Effector CD4-positive, alpha-beta T cell (primary cell): ENCODE data around the gene LRPAP1.

ENCODE experiments used
- DNase-seq: peaks from one replicate; pipeline ENCODE4 v3.0.0-alpha.2; 2020

LRPAP1 gene

DNA sequence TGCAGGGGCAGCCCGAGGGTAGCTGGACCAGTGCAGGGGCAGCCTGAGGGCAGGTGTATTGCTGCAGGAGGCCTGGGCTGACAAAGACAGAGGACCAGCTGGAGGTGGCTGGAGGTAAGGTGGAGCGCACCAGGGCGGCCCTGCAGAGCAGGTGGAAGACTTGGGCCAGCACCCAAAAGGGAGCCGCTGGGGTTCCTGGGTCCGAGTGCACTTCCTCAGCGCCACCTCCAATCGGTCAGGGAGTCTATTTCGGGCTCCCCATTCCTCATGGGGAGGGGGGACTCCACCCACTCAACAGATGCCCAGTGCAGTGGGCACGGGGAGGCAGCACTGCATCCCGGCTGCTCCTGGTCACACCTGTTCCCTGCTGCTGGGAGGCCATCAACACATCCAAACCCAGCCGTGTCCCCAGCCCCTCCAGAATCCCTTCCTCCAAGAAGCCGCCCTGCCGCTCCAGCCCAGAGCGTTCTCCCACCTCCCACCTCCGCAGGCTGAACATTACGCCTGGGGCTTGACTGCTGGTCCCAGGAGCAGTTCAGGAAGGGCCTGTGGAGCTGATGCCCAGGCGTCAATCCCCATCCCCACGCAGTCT lies 1.5 kb downstream of the LRPAP1 start:
- no peak for DNase-seq

DNA sequence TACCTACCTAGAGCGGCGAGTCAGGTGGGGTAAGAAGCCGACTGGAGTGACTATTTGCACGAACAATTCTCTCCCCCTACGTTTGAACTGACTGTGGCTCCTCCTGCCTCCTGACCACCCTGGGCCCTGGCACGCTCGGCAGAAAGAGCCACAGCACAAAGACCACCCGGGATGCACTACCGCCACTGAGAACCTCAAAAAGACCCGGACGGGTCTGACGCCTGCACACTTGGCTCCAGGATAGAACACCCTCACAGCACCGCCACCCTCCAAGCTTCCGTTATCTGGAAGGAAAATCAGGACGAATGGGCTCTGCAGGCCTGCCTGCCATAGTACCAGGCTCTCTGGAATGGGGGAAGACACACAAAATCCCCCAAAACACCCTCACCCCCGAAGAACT lies 2.2 kb downstream of the LRPAP1 start:
- DNase-seq = no peak

GRCh38 chr4:3529363-3529762 lies 2.9 kb downstream of the LRPAP1 start:
- DNase-seq = no peak

DNA sequence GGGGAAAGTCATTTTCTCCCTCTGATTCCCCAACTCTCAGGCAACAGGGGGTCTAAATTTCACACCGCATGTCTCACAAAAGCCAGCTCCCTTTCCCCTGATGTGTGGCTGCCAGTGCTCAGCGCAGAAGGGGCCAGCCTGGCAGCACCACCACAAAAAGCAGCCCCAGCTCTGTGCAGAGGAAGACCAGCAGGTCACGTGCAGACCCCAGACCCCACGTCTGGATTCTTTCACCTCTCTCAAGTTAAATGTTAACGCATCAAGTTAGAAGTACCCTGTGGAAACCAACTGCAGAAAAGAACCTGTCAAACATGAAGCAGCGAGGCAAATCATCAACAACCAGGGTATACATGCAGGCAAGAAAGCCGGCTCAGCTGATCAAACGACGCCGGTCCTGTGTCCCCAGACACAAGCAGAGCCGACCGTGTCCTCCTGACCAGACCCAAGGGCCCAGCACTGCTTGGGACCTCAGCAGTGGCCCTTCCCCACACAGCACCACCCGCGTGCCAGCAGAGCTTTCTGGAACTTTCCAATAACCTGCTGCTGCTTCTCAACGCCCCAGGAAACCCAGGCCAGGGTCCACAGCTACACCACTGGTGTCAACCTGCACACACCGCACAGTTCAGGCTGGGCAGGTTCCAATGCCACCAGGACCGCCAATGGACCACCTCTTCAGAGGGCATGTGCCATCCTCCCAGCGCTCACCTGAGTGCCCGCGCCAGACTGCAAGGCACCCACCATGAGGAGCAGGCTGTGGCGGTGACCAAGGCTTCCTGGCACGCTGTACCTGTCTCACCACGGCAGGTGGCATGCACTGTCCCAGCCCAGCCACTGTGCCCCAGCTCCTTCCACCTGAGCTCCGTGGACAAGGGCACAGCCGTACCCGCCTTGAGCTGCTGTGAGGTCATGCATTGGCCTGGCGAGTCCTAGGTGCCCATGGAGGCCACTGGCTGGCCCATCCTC lies 4.0 kb downstream of the LRPAP1 start:
- no peak for DNase-seq

GRCh38 chr4:3527101-3527913 lies 4.9 kb downstream of the LRPAP1 start:
- DNase-seq = no peak

- DNase-seq = no peak
These were observed 5.8 kb downstream of the LRPAP1 start for GRCh38 chr4:3526456-3526855.

- no peak for DNase-seq
These were observed 6.4 kb downstream of the LRPAP1 start for GRCh38 chr4:3525532-3526430.

- no peak for DNase-seq
These were observed 7.3 kb downstream of the LRPAP1 start for GRCh38 chr4:3524920-3525319.

DNA sequence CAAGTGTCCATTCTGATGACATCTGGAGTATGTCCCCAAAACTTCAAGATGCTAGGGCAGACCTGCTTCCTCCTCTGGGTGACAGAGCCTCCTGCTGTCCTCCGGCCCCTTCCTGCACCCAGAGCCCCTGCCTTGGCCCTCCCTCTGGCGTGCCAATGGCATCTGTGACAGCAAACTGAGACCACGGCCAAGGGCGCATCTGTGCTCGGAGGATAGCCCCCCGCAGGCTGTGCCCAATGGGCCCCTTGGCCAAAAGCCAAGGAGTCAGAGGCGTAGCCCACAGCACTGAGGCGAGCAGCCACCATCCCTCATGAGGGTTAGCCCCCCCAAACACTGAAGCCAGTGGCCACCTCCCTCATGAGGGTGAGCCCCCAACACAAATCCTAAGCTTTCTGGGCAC lies 7.9 kb downstream of the LRPAP1 start:
- DNase-seq = no peak

- peak; percentile 1 for DNase-seq
These were observed 8.5 kb downstream of the LRPAP1 start for GRCh38 chr4:3523628-3524221.

GRCh38 chr4:3523146-3523627 lies 9.0 kb downstream of the LRPAP1 start:
- peak; percentile 1 for DNase-seq

GRCh38 chr4:3522651-3523050 lies 9.6 kb downstream of the LRPAP1 start:
- DNase-seq = no peak

GRCh38 chr4:3522326-3522640 lies 9.9 kb downstream of the LRPAP1 start:
- no peak for DNase-seq

GRCh38 chr4:3521621-3522325 lies 10.4 kb downstream of the LRPAP1 start:
- DNase-seq = no peak

GRCh38 chr4:3520796-3521600 lies 11.2 kb downstream of the LRPAP1 start:
- no peak for DNase-seq

- no peak for DNase-seq
These were observed 11.9 kb downstream of the LRPAP1 start for GRCh38 chr4:3520276-3520675.

DNA sequence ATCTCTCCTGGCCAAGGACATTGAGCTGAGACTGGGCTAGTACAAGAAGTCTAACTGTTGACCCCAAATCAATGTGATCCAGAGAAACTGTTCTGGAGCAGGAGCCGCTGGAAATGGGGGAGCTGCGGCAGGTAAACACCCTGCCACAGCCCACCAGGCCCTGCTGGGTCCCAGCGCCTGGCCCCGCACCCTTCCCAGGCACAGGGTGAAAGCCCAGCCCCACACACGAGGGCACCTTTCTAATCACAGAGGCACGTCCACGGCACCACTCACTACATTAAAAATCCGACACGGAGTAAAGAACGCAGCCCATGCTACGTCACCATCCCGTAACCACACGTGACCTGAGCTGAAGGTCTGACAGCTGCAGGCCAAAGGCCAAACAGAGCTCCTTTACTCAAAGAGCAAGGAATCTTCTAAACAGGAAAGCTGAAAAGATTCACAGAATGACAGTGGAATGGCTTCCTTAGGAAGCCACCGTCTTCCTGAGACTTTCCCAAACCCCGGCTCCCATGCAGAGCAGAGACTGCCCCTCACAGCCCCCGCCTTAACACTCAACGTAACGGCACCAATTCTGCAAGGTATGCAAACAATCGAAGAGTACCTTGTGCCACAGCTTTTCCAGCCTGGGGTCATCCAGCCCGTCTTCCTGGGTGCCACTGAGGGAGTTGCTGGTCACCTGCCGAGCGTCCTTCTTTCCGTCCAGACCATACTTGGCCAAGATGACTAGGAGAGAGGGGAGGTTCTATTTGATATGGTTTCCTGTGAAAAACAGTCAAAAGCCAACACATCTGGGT lies 12.6 kb downstream of the LRPAP1 start:
- DNase-seq = no peak

GRCh38 chr4:3518941-3519340 lies 13.3 kb downstream of the LRPAP1 start:
- DNase-seq = no peak

DNA sequence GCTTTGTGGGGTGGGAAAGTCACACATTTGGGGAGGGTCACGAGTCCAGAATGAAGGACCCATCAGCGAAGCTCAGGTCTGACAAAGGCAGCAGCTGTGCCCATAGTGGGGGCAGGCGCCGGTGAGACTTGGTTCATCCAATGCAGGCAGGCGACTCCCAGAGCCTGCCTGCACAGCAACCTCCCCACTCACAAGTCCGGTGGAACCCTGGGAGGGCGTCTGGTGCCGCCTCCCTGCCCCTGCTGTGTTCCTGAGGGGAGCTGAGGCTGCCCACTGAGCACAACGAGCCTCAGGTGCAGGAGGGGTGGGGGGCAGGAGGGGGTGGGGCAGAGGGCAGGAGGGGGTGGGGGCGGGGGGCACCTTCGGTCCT lies 13.7 kb downstream of the LRPAP1 start:
- DNase-seq = no peak
